ENCODE measurements around the gene PKP4. TPM values are rescaled to one million over a fixed set of nuclear protein-coding genes. Genes with fewer than 3 reads are reported as not detected.

Gene PKP4
- total RNA-seq, 1 experiment from 2014 or later = 52.0 TPM

DNA sequence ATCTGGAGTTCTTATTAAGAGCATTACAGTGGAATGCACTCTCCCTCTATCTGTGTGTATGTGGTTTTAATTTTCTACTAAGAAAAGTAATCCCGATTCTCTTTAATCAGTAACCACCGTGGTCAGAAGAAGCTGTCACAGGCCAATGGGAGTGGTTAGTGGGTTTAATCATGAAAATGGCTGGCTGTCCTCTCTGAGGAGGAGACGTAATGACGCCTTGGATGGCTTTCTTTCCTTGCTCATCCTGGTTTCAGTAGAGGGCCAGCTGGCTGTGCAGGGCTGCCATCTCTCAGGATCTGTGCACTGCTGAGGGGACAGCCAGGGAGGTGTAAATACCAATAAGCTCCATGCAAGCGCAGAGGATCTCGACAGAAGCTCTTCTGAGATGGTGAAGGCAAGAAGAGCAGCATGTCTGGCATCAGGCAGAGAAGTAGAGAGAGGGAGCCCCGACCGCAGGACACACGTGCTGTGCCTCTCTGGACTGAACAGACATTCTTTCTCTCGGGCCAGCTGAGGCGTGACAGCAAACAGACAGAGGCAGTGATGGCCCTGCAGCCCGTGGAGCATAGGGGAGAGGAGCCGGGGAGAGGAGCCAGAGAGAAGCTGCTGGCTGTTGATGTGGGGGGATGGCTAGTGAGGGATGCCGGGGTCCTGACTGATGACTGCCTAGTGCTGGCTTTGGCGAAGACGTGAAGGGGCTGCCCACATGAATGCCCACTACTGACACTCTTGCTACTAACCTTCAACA lies 273.3 kb downstream of the PKP4 start:
- no peaks in the 10 kb centered on the region; the same call in 1 of the 2 replicates for H3K27me3 Mint-ChIP-seq (ENCODE audit: low read depth)
- no CpG with 5 or more reads among the region's 16 CpGs for WGBS (ENCODE audit: extremely low coverage, insufficient read length, low lambda C conversion rate)

More for the DNA sequence above, 273.3 kb downstream of the PKP4 start:
- no peak overlapping the region for H2BK15ac ChIP-seq (ENCODE audit: low read depth, low read length)
- no peak overlapping the region for H2BK12ac ChIP-seq (ENCODE audit: insufficient read length, low read depth, low read length)
- no peaks in the 10 kb centered on the region for H3K23me2 ChIP-seq (ENCODE audit: insufficient read length, low read depth, low read length, poor library complexity, severe bottlenecking)
- H3K56ac ChIP-seq (ENCODE audit: insufficient read length, low read depth, low read length) = no peak overlapping the region
- no peaks in the 10 kb centered on the region for H4K20me1 ChIP-seq (ENCODE audit: control insufficient read depth, insufficient read depth, insufficient read length)
- H3K4ac ChIP-seq (ENCODE audit: low read depth, low read length) = no peak overlapping the region
- no peak overlapping the region for H4K8ac ChIP-seq (replicated peaks; ENCODE audit: insufficient read length, low read depth, low read length)
- Mint-ChIP-seq H3K36me3 (ENCODE audit: insufficient read depth in 1 of 3, low read depth in 3 of 3) (no peaks in the 10 kb centered on the region), H3K9me3 (no peaks in the 10 kb centered on the region), H3K27ac (no peak overlapping the region), H3K4me3 (no peak overlapping the region; a peak in 1 of 5 replicates), H3K4me1 (peaks cover 1 to 8% of the 10 kb centered on the region in 2 experiments; a peak in 3 of 4 replicates)
- no peak overlapping the region for H2BK5ac ChIP-seq (ENCODE audit: insufficient read length, low read length)
- H4K91ac ChIP-seq (ENCODE audit: insufficient read length, low read depth, low read length) = no peak overlapping the region
- no peaks in the 10 kb centered on the region for H3K9me3 ChIP-seq (ENCODE audit: control insufficient read depth, low read depth, low read length)
- H3K27me3 ChIP-seq (ENCODE audit: insufficient read depth, low read length) = no peaks in the 10 kb centered on the region
- no peaks in the 10 kb centered on the region for H3K4me1 ChIP-seq (ENCODE audit: insufficient read depth, low read length)
- no peak overlapping the region for H2BK120ac ChIP-seq (ENCODE audit: low read depth, low read length, poor library complexity, severe bottlenecking)
- H3K79me1 ChIP-seq (ENCODE audit: insufficient read depth, low read depth, low read length, poor library complexity, severe bottlenecking) = no peaks in the 10 kb centered on the region
- no peaks in the 10 kb centered on the region for H3K79me2 ChIP-seq (ENCODE audit: insufficient read depth, low read length)
- H4K5ac ChIP-seq (ENCODE audit: insufficient read length, low read depth, low read length) = no peak overlapping the region
- no peak for TF ChIP-seq CTCF (conservative IDR thresholded peaks at IDR 0.05)
- no peak overlapping the region for H3T11ph ChIP-seq (ENCODE audit: low read length)
- no peak overlapping the region for H3K27ac ChIP-seq (ENCODE audit: insufficient read length, low read depth, low read length)
- H2AFZ ChIP-seq (ENCODE audit: low read length) = no peak overlapping the region
- no peak overlapping the region for H3K18ac ChIP-seq (ENCODE audit: insufficient read length, low read depth, low read length)
- no peak overlapping the region for H2BK20ac ChIP-seq (ENCODE audit: low read depth, low read length, poor library complexity, severe bottlenecking)
- H2AK5ac ChIP-seq (ENCODE audit: insufficient read length, low read length) = no peak overlapping the region
- no peak for DNase-seq
- no peak overlapping the region for H3K23ac ChIP-seq (ENCODE audit: insufficient read length, low read depth, low read length)
- H3K9ac ChIP-seq (ENCODE audit: extremely low read depth, insufficient read length, low read length) = no peak overlapping the region
- no peak overlapping the region; the same call in 1 of the 2 replicates for H3K14ac ChIP-seq (ENCODE audit: insufficient read depth, low read length)
- H3K4me2 ChIP-seq (ENCODE audit: insufficient read depth, insufficient read length, low read length) = no peak overlapping the region
